Measurements from ENCODE around the gene PPM1D.

- TF ChIP-seq EZH2 (IDR thresholded peaks at IDR 0.05) (no peak), POLR2AphosphoS5 (IDR thresholded peaks at IDR 0.05; ENCODE audit: borderline replicate concordance, low read depth, low read length) (no peak), FOXP2 (optimal IDR thresholded peaks at IDR 0.05; ENCODE audit: control extremely low read depth, extremely low read length, insufficient read depth) (no peak)
These were observed 61.5 kb downstream of the PPM1D start for GRCh38 chr17:60661489-60661888.
